ENCODE measurements around the gene RTL10. TPM values are rescaled to one million over a fixed set of nuclear protein-coding genes. Genes with fewer than 3 reads are reported as not detected.
A peak's percentile ranks its signal among the peaks of the same experiment; 100 is the strongest.

RTL10 gene
- total and polyA plus RNA-seq, 2 of the 13 experiments (the other 11 are each of a cell fraction or from before 2014, with no cell fraction given): 14.1 to 15.8 TPM

- TF ChIP-seq KDM2A (CRISPR knock-in tag; IDR thresholded peaks at IDR 0.05; ENCODE audit: borderline replicate concordance, low read depth) (peak; percentile 79), EZH2 (conservative IDR thresholded peaks at IDR 0.05; ENCODE audit: low read depth, low read length) (no peak), E2F1 (CRISPR knock-in tag; IDR thresholded peaks at IDR 0.05) (no peak), TCF12 (IDR thresholded peaks at IDR 0.05) (no peak), TCF12 (CRISPR knock-in tag; IDR thresholded peaks at IDR 0.05) (0 out of 2 replicates have a peak, but pooled peaks have one; percentile 55), PHF20 (CRISPR knock-in tag; IDR thresholded peaks at IDR 0.05) (peak; percentile 40; the same call in 1 of the 2 replicates), ZNF350 (CRISPR knock-in tag; IDR thresholded peaks at IDR 0.05; ENCODE audit: borderline replicate concordance, low read depth) (peak; percentile 45; the same call in 1 of the 2 replicates), ZNF770 (CRISPR knock-in tag; IDR thresholded peaks at IDR 0.05) (0 out of 2 replicates have a peak, but pooled peaks have one; percentile 60), ZNF687 (CRISPR knock-in tag; IDR thresholded peaks at IDR 0.05) (peak; percentile 94), KDM5A (IDR thresholded peaks at IDR 0.05; ENCODE audit: borderline replicate concordance, low read length) (no peak), HMGXB3 (CRISPR knock-in tag; IDR thresholded peaks at IDR 0.05; ENCODE audit: borderline replicate concordance) (peak; percentile 47; the same call in 1 of the 2 replicates), ZNF746 (CRISPR knock-in tag; IDR thresholded peaks at IDR 0.05) (no peak), TERF1 (CRISPR knock-in tag; IDR thresholded peaks at IDR 0.05) (no peak), ZNF354B (CRISPR knock-in tag; IDR thresholded peaks at IDR 0.05) (no peak)
These were observed 30.3 kb downstream of the RTL10 start (continued) for GRCh38 chr22:19824212-19824925.

All from HepG2 (cell line).